AG04449 (cell line): ENCODE results near the gene SND1.

Experiments used
- CTCF ChIA-PET: fragments of 350-600 bp; formaldehyde crosslinking; extraction: SDS; loops from one replicate; lab custom pipeline; 2021; ENCODE audit warnings: antibody characterized with exemption; lab: Yijun Ruan, JAX
- POLR2A ChIA-PET: fragments of 400-600, 350-600 bp; formaldehyde crosslinking; extraction: SDS; loops from one replicate; lab custom pipeline; 2020; ENCODE audit warnings: antibody characterized with exemption, inconsistent platforms; lab: Yijun Ruan, JAX
- DNase-seq: peaks from one replicate; pipeline ENCODE4 v3.0.0-alpha.2; 2010; ENCODE audit warnings: low read depth, low spot score
- H3K4me3 ChIP-seq: 2 replicates; pipeline ENCODE4 v1.5.1; 2011; ENCODE audit warnings: low read depth, mild to moderate bottlenecking, control low read depth, low read length
- TF ChIP-seq, protein P1 (sequence below): IDR thresholded peaks from one replicate; pipeline ENCODE4 v1.5.1; 2011; ENCODE audit warnings: mild to moderate bottlenecking, moderate library complexity, low read length, control low read depth, inconsistent platforms; ENCODE audit not compliant: insufficient read depth; ENCODE audit errors: missing control alignments

The SND1 gene

DNA sequence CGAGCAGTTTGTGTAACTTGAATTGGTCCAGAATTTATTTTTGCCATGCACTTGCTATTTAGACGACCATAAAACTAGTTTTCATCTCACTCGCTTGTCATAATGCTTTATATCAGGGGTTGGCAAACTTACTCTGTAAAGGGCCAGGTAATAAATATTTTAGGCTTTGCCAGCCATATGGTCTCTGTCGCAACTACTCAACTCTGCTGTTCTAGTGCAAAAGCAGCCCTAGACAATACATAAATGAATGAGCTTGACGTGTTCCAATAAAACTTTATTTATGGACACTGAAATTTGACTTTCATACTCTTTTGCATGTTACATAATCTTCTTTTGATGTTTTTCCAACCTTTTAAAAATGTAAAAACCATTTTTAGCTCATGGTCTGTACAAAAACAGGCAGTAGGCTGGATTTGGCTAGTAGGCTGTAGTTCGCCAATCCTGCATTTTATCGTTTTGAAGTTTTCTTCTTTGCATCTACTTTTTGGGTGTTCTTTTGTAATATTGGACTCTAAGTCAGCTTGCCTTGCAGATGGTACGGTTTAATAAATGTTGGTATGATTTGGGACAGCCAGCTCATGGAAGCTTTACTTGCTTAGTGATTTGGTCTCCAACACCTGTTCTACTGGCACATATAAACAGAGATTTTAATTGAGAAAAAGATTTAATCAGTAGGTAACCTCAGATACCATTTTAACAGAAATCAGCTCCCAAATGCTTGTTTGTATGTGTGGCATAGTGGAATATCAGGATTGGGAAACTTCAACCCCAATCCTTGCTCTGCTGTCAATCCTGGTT lies 25.6 kb downstream of the SND1 start:
- no peak overlapping the region for H3K4me3 ChIP-seq
- ChIA-PET POLR2A (no interaction called here), CTCF (interaction anchor here (1.5 kb wide), 2 partner anchors 14 to 30 kb away, joined by 5 read pairs; no protein-coding TSS in a partner anchor)
- DNase-seq = no peak
- TF ChIP-seq, protein P1, sequence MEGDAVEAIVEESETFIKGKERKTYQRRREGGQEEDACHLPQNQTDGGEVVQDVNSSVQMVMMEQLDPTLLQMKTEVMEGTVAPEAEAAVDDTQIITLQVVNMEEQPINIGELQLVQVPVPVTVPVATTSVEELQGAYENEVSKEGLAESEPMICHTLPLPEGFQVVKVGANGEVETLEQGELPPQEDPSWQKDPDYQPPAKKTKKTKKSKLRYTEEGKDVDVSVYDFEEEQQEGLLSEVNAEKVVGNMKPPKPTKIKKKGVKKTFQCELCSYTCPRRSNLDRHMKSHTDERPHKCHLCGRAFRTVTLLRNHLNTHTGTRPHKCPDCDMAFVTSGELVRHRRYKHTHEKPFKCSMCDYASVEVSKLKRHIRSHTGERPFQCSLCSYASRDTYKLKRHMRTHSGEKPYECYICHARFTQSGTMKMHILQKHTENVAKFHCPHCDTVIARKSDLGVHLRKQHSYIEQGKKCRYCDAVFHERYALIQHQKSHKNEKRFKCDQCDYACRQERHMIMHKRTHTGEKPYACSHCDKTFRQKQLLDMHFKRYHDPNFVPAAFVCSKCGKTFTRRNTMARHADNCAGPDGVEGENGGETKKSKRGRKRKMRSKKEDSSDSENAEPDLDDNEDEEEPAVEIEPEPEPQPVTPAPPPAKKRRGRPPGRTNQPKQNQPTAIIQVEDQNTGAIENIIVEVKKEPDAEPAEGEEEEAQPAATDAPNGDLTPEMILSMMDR = no peak

DNA sequence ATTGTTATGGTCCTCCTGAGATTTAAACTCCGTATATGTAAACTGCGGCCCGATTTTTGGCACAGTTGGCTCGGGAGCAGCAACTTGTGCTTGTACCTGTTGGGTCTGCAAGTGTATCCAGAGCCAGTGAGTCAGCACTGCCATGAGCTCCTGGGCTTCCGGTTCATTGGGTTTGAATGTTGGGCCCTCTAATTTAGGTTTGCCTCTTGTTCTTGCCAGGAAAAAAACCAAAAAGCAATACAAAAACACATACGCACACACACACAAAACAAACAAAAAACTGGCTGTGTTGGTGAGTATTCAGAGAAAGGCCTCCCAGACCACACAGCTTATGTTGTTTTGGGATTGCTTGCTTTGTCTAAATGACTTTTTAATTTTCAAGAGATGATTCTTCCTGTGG lies 26.3 kb downstream of the SND1 start:
- TF ChIP-seq, protein P1 = no peak
- no peak for DNase-seq
- ChIA-PET POLR2A (no interaction called here), CTCF (interaction anchor here (1.0 to 1.9 kb wide), 5 partner anchors 12 to 531 kb away, joined by 3 to 9 read pairs (median 5); no protein-coding TSS in a partner anchor)
- H3K4me3 ChIP-seq = no peak overlapping the region

DNA sequence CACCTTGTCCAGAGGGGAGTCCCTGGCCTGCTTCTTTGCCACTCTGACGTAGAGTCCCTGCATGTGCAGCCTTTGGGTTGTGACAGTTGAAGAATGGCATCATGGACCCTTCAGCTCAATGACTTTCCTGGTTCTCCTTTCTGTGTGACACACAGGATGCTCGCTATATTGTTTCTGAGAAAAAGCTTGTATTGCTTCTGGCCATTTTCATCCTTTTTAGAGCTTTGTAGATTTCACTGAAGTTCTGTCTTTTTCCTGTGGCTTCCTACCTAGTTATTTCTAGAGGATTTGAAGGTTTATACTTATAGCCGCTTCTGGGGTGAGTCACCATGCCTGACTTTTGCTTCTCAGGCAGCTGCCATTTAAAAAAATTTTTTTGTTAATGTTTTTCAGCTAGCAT lies 27.0 kb downstream of the SND1 start:
- CTCF ChIA-PET = interaction anchor here (1.0 to 1.9 kb wide), 5 partner anchors 12 to 531 kb away, joined by 3 to 9 read pairs (median 5); no protein-coding TSS in a partner anchor
- TF ChIP-seq, protein P1 = no peak
- POLR2A ChIA-PET = no interaction called here
- peak; percentile 12 for DNase-seq
- no peak overlapping the region for H3K4me3 ChIP-seq

DNA sequence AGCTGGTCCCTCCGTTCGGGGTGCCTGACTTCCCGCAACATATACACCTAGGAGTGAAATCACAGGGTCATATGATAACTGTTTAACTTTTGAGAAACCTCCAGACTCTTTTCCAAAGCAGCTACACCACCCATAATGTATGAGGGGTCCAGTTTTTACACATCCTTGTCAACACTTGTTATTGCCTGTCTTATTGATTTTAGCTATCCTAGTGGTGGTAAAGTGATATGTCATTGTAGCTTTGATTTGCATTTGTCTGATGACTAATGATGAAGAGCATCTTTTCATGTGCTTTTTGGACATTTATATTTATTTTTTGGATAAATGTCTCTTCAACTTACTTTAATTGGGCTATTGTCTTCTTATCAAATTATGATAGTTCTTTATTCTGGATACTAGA lies 29.0 kb downstream of the SND1 start:
- no peak for DNase-seq
- TF ChIP-seq, protein P1 = no peak
- ChIA-PET CTCF (no interaction called here), POLR2A (no interaction called here)
- no peak overlapping the region for H3K4me3 ChIP-seq

DNA sequence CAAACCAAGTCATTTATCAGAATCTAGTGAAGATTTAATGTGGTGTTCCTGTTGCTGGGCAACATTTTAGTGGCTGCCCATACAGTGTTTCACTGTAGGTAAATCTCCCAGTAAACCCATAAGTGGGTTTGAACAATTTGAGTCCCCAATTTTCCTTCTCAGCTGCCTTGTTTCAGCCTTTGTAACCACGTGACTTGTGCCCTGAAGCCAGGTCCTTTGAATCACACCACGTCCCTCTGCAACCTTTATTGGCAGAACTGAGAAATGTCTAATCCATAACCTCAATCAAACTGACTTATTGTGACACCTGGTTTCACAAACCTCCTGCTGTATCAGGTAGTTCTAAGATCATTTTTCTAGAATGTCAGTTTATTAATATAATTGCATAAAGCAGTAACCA lies 30.1 kb downstream of the SND1 start:
- no peak for DNase-seq
- no peak overlapping the region for H3K4me3 ChIP-seq
- ChIA-PET CTCF (no interaction called here), POLR2A (no interaction called here)
- TF ChIP-seq, protein P1 = no peak

DNA sequence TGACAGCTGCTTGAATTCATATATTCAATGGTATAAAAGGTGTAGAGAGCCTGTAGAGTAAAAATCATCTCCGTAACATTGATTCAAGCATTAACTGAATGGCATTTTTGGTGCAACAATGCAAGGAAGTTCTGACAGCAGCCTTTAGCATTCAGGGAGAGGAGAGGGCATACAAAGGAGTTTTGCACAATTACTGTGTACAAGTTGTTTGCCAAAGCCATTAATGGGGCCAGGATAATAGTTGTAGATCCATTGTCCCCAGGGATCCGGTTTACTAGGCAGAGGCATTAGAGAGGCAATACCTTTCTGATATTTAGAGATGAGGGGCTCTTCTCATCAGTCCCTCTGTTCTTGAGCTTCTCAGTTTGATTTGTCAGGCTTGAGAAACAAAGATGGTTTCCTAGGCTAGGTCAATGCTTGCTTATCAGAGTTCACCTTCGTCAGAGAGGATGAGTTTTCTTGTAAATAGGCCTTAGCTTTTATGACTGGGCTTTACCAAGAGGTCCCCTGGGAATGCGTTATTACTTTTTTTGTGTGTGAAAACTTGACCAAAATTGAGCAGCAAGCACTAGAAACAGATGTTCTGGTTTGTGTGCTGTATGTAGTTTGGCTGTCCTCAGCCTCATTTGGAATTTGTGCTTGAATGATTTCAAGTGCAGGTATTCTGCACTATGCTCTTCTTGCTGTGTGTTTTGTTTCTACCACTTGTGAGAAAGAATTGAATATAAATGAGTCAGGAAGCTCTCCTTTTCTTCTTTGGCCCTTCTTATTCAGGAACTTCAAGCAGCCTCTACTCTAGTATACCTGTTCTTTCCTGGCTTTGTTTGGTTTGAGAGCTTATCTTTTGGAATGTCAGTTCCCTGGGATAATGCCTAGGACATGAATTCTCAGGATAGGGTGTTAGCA lies 32.0 kb downstream of the SND1 start:
- CTCF ChIA-PET = no interaction called here
- TF ChIP-seq, protein P1 = no peak
- POLR2A ChIA-PET = no interaction called here
- H3K4me3 ChIP-seq = no peak overlapping the region
- peak; percentile 21 for DNase-seq
